ENCODE results near the gene SYTL2.

GRCh38 chr11:85809191-85809590 is 1.8 kb downstream of the SYTL2 start:
- TF ChIP-seq EZH2phosphoT487 (IDR thresholded peaks at IDR 0.05; ENCODE audit: low read depth) (no peak), CTCF (IDR thresholded peaks at IDR 0.05; ENCODE audit: low read depth, low read length) (no peak)

Measured in OCI-LY3 (cell line).